ENCODE data around the gene FOXO6.

- TF ChIP-seq GABPA (IDR thresholded peaks at IDR 0.05; ENCODE audit: low read depth): no peak
- no peak for TF ChIP-seq ZBED1 (IDR thresholded peaks at IDR 0.05; ENCODE audit: borderline replicate concordance)
- no peak for TF ChIP-seq CTCF (IDR thresholded peaks at IDR 0.05 in 2 of 3, conservative IDR thresholded peaks at IDR 0.05 in 1 of 3; ENCODE audit: control insufficient read depth in 2 of 3, extremely low read depth in 1 of 3, insufficient read depth in 1 of 3, low read depth in 3 of 3, low read length in 3 of 3)
- no peak for TF ChIP-seq POLR2A (IDR thresholded peaks at IDR 0.05; ENCODE audit: low read depth, low read length)
- TF ChIP-seq NFIC (IDR thresholded peaks at IDR 0.05; ENCODE audit: low read depth, low read length): no peak
- no peak for TF ChIP-seq TAF1 (IDR thresholded peaks at IDR 0.05; ENCODE audit: borderline replicate concordance, low read depth, low read length)
- TF ChIP-seq LARP7 (IDR thresholded peaks at IDR 0.05): no peak
- TF ChIP-seq ZSCAN29 (IDR thresholded peaks at IDR 0.05): no peak
Observed at GRCh38 chr1:41410462-41410861, 49.2 kb downstream of the FOXO6 start.
